ENCODE results near the gene UBL4A. TPM values are rescaled to one million over a fixed set of nuclear protein-coding genes. Genes with fewer than 3 reads are reported as not detected.

Gene UBL4A
- polyA plus RNA-seq, 1 of the 3 experiments (the other 2 are of a cell fraction) = 27.8 TPM

DNA sequence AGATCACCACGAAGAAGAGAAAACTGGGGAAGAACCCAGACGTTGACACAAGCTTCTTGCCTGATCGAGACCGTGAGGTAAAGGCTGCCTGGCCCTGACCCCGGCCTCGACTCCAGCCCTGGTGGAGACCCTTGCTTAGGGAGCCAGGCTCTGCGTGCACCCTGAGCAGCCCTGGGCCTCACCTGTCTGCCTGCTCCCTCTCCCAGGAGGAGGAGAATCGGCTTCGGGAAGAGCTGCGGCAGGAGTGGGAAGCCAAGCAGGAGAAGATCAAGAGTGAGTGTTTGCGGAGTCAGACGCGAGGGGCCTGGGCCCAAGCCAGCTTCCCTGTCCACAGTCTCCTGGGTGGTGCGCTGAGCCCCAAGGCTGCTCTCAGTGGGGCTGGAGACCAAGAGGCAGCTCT, 37.9 kb downstream of the UBL4A start:
- H3K9me3 ChIP-seq = no peaks in the 10 kb centered on the region
- H3K27ac ChIP-seq (ENCODE audit: low read depth in 2 of 2, low read length in 1 of 2) = no peak overlapping the region
- peaks cover 23% of the 10 kb centered on the region for H3K27me3 ChIP-seq (ENCODE audit: insufficient read depth)
- no peaks in the 10 kb centered on the region for H3K9me2 ChIP-seq
- H3K4me3 ChIP-seq (ENCODE audit: low read depth in 2 of 2, low read length in 1 of 2) = no peak overlapping the region
- 63% methylated on average over 9 of the region's 14 CpGs for WGBS (ENCODE audit: low lambda C conversion rate)
- TF ChIP-seq CHD2 (IDR thresholded peaks at IDR 0.05; ENCODE audit: low read length, partially characterized antibody) (no peak), FOXM1 (IDR thresholded peaks at IDR 0.05; ENCODE audit: low read depth) (no peak), RAD21 (IDR thresholded peaks at IDR 0.05; ENCODE audit: low read length) (no peak), POLR2AphosphoS5 (IDR thresholded peaks at IDR 0.05; ENCODE audit: low read depth, low read length) (no peak), GABPA (IDR thresholded peaks at IDR 0.05; ENCODE audit: low read depth) (no peak), SIN3A (IDR thresholded peaks at IDR 0.05; ENCODE audit: borderline replicate concordance, low read depth, low read length) (no peak), SMC3 (IDR thresholded peaks at IDR 0.05; ENCODE audit: low read depth, low read length) (no peak), RCOR1 (IDR thresholded peaks at IDR 0.05; ENCODE audit: low read length) (no peak), EP300 (IDR thresholded peaks at IDR 0.05; ENCODE audit: borderline replicate concordance in 1 of 2, low read depth in 1 of 2, low read length in 1 of 2) (no peak), TCF12 (IDR thresholded peaks at IDR 0.05) (no peak), ELF1 (IDR thresholded peaks at IDR 0.05) (no peak), EZH2phosphoT487 (IDR thresholded peaks at IDR 0.05; ENCODE audit: borderline replicate concordance, low read depth) (no peak), TEAD4 (IDR thresholded peaks at IDR 0.05; ENCODE audit: borderline replicate concordance, insufficient read depth) (no peak), NRF1 (IDR thresholded peaks at IDR 0.05; ENCODE audit: low read depth, low read length) (no peak)
- TF ChIP-seq, protein P1, sequence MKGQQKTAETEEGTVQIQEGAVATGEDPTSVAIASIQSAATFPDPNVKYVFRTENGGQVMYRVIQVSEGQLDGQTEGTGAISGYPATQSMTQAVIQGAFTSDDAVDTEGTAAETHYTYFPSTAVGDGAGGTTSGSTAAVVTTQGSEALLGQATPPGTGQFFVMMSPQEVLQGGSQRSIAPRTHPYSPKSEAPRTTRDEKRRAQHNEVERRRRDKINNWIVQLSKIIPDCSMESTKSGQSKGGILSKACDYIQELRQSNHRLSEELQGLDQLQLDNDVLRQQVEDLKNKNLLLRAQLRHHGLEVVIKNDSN (IDR thresholded peaks at IDR 0.05; ENCODE audit: borderline replicate concordance, low read depth) = no peak
- TF ChIP-seq, protein P2, sequence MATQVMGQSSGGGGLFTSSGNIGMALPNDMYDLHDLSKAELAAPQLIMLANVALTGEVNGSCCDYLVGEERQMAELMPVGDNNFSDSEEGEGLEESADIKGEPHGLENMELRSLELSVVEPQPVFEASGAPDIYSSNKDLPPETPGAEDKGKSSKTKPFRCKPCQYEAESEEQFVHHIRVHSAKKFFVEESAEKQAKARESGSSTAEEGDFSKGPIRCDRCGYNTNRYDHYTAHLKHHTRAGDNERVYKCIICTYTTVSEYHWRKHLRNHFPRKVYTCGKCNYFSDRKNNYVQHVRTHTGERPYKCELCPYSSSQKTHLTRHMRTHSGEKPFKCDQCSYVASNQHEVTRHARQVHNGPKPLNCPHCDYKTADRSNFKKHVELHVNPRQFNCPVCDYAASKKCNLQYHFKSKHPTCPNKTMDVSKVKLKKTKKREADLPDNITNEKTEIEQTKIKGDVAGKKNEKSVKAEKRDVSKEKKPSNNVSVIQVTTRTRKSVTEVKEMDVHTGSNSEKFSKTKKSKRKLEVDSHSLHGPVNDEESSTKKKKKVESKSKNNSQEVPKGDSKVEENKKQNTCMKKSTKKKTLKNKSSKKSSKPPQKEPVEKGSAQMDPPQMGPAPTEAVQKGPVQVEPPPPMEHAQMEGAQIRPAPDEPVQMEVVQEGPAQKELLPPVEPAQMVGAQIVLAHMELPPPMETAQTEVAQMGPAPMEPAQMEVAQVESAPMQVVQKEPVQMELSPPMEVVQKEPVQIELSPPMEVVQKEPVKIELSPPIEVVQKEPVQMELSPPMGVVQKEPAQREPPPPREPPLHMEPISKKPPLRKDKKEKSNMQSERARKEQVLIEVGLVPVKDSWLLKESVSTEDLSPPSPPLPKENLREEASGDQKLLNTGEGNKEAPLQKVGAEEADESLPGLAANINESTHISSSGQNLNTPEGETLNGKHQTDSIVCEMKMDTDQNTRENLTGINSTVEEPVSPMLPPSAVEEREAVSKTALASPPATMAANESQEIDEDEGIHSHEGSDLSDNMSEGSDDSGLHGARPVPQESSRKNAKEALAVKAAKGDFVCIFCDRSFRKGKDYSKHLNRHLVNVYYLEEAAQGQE (IDR thresholded peaks at IDR 0.05; ENCODE audit: low read depth, low read length) = no peak
- TF ChIP-seq, protein P3, sequence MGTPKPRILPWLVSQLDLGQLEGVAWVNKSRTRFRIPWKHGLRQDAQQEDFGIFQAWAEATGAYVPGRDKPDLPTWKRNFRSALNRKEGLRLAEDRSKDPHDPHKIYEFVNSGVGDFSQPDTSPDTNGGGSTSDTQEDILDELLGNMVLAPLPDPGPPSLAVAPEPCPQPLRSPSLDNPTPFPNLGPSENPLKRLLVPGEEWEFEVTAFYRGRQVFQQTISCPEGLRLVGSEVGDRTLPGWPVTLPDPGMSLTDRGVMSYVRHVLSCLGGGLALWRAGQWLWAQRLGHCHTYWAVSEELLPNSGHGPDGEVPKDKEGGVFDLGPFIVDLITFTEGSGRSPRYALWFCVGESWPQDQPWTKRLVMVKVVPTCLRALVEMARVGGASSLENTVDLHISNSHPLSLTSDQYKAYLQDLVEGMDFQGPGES (IDR thresholded peaks at IDR 0.05; ENCODE audit: low read depth, low read length) = no peak
- TF ChIP-seq, protein P4, sequence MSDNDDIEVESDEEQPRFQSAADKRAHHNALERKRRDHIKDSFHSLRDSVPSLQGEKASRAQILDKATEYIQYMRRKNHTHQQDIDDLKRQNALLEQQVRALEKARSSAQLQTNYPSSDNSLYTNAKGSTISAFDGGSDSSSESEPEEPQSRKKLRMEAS (IDR thresholded peaks at IDR 0.05; ENCODE audit: low read depth) = no peak
- TF ChIP-seq, protein P5, sequence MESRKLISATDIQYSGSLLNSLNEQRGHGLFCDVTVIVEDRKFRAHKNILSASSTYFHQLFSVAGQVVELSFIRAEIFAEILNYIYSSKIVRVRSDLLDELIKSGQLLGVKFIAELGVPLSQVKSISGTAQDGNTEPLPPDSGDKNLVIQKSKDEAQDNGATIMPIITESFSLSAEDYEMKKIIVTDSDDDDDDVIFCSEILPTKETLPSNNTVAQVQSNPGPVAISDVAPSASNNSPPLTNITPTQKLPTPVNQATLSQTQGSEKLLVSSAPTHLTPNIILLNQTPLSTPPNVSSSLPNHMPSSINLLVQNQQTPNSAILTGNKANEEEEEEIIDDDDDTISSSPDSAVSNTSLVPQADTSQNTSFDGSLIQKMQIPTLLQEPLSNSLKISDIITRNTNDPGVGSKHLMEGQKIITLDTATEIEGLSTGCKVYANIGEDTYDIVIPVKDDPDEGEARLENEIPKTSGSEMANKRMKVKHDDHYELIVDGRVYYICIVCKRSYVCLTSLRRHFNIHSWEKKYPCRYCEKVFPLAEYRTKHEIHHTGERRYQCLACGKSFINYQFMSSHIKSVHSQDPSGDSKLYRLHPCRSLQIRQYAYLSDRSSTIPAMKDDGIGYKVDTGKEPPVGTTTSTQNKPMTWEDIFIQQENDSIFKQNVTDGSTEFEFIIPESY (IDR thresholded peaks at IDR 0.05; ENCODE audit: borderline replicate concordance, low read depth) = no peak
- H3F3A ChIP-seq (replicated peaks; ENCODE audit: insufficient read depth) = peaks cover under 1% of the 10 kb centered on the region
- peaks cover 0 to 2% of the 10 kb centered on the region in 2 experiments for H3K36me3 ChIP-seq (replicated peaks in 1 of 2; ENCODE audit: control insufficient read depth in 1 of 2, insufficient read depth in 2 of 2, low read length in 1 of 2)
- no peak overlapping the region for H3K4me2 ChIP-seq
- H3K9ac ChIP-seq = no peak overlapping the region
- H3K79me2 ChIP-seq (ENCODE audit: insufficient read depth) = peaks cover 20% of the 10 kb centered on the region
- DNase-seq = no peak
- CTCF ChIA-PET = no interaction called here
- POLR2A ChIA-PET = no interaction called here
- peaks cover 0 to 13% of the 10 kb centered on the region in 2 experiments; a peak in 1 of 4 replicates for H3K4me1 ChIP-seq (ENCODE audit: control insufficient read depth in 1 of 2, insufficient read depth in 2 of 2, low read depth in 1 of 2, low read length in 1 of 2)
- H4K20me1 ChIP-seq (ENCODE audit: insufficient read depth) = 0 out of 2 replicates have a peak, but pooled peaks cover 5% of the 10 kb centered on the region
- no peak overlapping the region for H2AFZ ChIP-seq (ENCODE audit: low read depth)
